Measurements from ENCODE around the gene XXYLT1.

XXYLT1 gene

DNA sequence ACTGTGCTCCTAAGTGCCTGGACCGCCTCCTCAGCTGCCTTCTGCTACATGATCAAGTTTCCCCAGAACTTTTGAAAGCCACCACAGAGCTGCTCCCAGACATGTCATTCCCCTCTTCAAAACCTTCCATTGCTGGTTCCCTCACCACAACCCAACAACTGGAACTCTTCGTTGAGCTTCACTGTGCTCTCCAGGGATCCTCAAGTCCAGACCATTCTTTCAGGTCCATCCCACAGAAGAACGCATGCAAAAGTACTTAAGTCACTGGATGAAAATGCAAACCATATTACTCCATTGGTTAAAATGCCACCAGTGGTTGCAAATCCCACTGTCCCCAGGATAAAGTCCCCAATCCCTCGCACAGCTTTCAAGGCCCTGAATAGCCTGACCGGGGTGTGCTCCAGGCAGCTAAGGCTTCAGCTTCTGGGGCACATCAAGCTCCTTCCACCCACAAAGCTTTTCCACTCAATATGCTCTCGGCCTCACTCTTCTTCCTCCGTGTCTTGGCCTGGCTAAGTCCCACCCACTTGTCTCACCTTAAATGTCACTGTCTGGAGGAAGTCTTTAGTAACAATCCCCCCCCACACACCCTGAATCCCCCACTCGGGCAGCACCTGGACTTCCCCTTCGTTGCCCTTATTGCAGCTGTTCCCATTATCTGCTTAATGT, 84.8 kb downstream of the XXYLT1 start:
- Histone ChIP-seq H3K36me3 (ENCODE audit: control insufficient read depth in 2 of 2, insufficient read depth in 1 of 2, low read length in 2 of 2) (no peaks in the 10 kb centered on the region), H3K4me3 (ENCODE audit: low read depth, low read length) (no peak overlapping the region), H3K4me1 (ENCODE audit: control insufficient read depth, insufficient read depth, low read length) (no peaks in the 10 kb centered on the region), H3K9me3 (ENCODE audit: control insufficient read depth, insufficient read depth, low read depth, low read length) (no peaks in the 10 kb centered on the region), H3K27ac (ENCODE audit: extremely low read depth, low read depth, low read length) (no peak overlapping the region)
- TF ChIP-seq ZFHX2 (tag by site-specific recombination; conservative IDR thresholded peaks at IDR 0.05) = 0 out of 2 replicates have a peak, but pooled peaks have one; percentile 43
- TF ChIP-seq, protein P1, sequence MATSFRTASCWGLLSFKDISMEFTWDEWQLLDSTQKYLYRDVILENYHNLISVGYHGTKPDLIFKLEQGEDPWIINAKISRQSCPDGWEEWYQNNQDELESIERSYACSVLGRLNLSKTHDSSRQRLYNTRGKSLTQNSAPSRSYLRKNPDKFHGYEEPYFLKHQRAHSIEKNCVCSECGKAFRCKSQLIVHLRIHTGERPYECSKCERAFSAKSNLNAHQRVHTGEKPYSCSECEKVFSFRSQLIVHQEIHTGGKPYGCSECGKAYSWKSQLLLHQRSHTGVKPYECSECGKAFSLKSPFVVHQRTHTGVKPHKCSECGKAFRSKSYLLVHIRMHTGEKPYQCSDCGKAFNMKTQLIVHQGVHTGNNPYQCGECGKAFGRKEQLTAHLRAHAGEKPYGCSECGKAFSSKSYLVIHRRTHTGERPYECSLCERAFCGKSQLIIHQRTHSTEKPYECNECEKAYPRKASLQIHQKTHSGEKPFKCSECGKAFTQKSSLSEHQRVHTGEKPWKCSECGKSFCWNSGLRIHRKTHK (tag by site-specific recombination; IDR thresholded peaks at IDR 0.05) = no peak
- POLR2A ChIA-PET = no interaction called here
- CTCF ChIA-PET = interaction anchor here (0.6 to 0.8 kb wide), 2 partner anchors 41 to 562 kb away, joined by 3 read pairs; no protein-coding TSS in a partner anchor

DNA sequence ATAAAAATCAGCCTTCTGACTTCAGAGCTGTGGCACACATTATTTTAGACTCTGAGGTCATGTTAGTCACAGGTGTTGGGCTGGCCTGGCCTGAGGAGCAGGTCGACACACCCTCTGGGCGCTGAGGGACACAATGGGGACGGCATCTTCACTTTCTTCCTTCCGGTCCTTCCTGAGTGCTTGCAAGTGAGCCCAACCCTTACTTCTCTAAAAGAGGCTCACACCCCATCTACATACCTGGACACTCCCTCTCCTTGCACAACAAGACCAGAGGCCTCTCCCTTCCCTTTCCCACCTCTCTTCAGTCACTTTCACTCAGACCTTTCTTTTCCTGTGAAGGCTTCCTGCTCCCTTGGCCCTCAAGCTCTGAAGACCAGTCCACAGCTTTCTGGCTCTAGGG, 85.4 kb downstream of the XXYLT1 start:
- no peak overlapping the region for H3K4me3 ChIP-seq (ENCODE audit: low read depth, low read length)
- ChIA-PET POLR2A (no interaction called here), CTCF (interaction anchor here (0.6 to 0.8 kb wide), 2 partner anchors 42 to 563 kb away, joined by 3 read pairs; no protein-coding TSS in a partner anchor)
- H3K27ac ChIP-seq (ENCODE audit: extremely low read depth, low read depth, low read length) = no peak overlapping the region
- no peaks in the 10 kb centered on the region for H3K4me1 ChIP-seq (ENCODE audit: control insufficient read depth, insufficient read depth, low read length)
- H3K36me3 ChIP-seq (ENCODE audit: control insufficient read depth in 2 of 2, insufficient read depth in 1 of 2, low read length in 2 of 2) = no peaks in the 10 kb centered on the region
- H3K9me3 ChIP-seq (ENCODE audit: control insufficient read depth, insufficient read depth, low read depth, low read length) = no peaks in the 10 kb centered on the region
- TF ChIP-seq ZNF677 (tag by site-specific recombination; IDR thresholded peaks at IDR 0.05) (no peak), KLF7 (tag by site-specific recombination; IDR thresholded peaks at IDR 0.05; ENCODE audit: borderline replicate concordance) (no peak), ZBTB17 (tag by site-specific recombination; IDR thresholded peaks at IDR 0.05) (no peak), PRDM1 (tag by site-specific recombination; IDR thresholded peaks at IDR 0.05) (peak; percentile 82), ZNF341 (tag by site-specific recombination; IDR thresholded peaks at IDR 0.05; ENCODE audit: low read depth) (no peak)
- TF ChIP-seq, protein P2, sequence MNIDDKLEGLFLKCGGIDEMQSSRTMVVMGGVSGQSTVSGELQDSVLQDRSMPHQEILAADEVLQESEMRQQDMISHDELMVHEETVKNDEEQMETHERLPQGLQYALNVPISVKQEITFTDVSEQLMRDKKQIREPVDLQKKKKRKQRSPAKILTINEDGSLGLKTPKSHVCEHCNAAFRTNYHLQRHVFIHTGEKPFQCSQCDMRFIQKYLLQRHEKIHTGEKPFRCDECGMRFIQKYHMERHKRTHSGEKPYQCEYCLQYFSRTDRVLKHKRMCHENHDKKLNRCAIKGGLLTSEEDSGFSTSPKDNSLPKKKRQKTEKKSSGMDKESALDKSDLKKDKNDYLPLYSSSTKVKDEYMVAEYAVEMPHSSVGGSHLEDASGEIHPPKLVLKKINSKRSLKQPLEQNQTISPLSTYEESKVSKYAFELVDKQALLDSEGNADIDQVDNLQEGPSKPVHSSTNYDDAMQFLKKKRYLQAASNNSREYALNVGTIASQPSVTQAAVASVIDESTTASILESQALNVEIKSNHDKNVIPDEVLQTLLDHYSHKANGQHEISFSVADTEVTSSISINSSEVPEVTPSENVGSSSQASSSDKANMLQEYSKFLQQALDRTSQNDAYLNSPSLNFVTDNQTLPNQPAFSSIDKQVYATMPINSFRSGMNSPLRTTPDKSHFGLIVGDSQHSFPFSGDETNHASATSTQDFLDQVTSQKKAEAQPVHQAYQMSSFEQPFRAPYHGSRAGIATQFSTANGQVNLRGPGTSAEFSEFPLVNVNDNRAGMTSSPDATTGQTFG (tag by site-specific recombination; IDR thresholded peaks at IDR 0.05; ENCODE audit: borderline replicate concordance) = no peak

DNA sequence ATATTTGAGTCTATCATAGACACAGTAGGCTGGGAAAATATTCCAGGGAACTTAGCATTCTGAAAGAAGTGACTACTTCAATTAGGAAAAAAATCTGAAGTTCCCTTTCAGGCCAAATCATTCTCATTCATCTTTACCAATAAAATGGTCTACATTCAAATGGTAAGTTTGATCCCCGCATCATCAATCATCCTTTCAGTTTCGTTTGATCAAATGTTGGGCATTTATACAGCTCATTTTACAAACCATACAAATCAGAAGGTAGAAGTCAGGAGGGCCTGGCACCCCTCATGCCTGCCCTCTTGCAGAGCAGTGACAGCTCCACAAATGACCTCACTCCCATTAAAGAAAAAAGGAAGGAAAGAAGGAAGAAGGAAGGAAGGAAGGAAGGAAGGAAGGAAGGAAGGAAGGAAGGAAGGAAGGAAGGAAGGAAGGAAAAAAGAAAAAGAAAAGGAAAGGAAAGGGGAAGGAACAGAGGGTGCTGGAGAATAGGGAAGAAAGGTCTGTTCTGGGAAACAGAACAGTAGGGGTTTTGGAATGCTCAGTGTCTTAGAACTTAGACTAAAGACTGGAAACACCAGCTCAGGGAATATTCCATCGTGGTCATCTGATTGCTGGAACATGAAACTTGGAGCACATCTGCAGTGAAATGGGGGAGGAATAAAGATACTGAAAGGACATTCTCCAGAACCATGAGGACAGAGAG, 86.1 kb downstream of the XXYLT1 start:
- Histone ChIP-seq H3K4me3 (ENCODE audit: low read depth, low read length) (no peak overlapping the region), H3K9me3 (ENCODE audit: control insufficient read depth, insufficient read depth, low read depth, low read length) (no peaks in the 10 kb centered on the region), H3K27ac (ENCODE audit: extremely low read depth, low read depth, low read length) (no peak overlapping the region), H3K36me3 (ENCODE audit: control insufficient read depth in 2 of 2, insufficient read depth in 1 of 2, low read length in 2 of 2) (no peaks in the 10 kb centered on the region), H3K4me1 (ENCODE audit: control insufficient read depth, insufficient read depth, low read length) (no peaks in the 10 kb centered on the region)
- TF ChIP-seq WT1 (tag by site-specific recombination; IDR thresholded peaks at IDR 0.05) (no peak), SP7 (tag by site-specific recombination; IDR thresholded peaks at IDR 0.05) (no peak), ZNF350 (tag by site-specific recombination; IDR thresholded peaks at IDR 0.05) (no peak), ZFP41 (tag by site-specific recombination; IDR thresholded peaks at IDR 0.05; ENCODE audit: borderline replicate concordance) (no peak), ZNF174 (tag by site-specific recombination; IDR thresholded peaks at IDR 0.05) (no peak), ZNF366 (tag by site-specific recombination; conservative IDR thresholded peaks at IDR 0.05) (peak; percentile 97), GFI1B (tag by site-specific recombination; IDR thresholded peaks at IDR 0.05) (no peak), ZNF600 (tag by site-specific recombination; IDR thresholded peaks at IDR 0.05) (peak; percentile 52; the same call in 1 of the 2 replicates), ZNF677 (tag by site-specific recombination; IDR thresholded peaks at IDR 0.05) (no peak), HOXD13 (CRISPR knock-in tag; IDR thresholded peaks at IDR 0.05; ENCODE audit: borderline replicate concordance) (no peak), ZBTB17 (tag by site-specific recombination; IDR thresholded peaks at IDR 0.05) (0 out of 2 replicates have a peak, but pooled peaks have one; percentile 15), FEZF1 (tag by site-specific recombination; IDR thresholded peaks at IDR 0.05) (no peak), ZNF37A (tag by site-specific recombination; IDR thresholded peaks at IDR 0.05) (no peak)
- TF ChIP-seq, protein P3, sequence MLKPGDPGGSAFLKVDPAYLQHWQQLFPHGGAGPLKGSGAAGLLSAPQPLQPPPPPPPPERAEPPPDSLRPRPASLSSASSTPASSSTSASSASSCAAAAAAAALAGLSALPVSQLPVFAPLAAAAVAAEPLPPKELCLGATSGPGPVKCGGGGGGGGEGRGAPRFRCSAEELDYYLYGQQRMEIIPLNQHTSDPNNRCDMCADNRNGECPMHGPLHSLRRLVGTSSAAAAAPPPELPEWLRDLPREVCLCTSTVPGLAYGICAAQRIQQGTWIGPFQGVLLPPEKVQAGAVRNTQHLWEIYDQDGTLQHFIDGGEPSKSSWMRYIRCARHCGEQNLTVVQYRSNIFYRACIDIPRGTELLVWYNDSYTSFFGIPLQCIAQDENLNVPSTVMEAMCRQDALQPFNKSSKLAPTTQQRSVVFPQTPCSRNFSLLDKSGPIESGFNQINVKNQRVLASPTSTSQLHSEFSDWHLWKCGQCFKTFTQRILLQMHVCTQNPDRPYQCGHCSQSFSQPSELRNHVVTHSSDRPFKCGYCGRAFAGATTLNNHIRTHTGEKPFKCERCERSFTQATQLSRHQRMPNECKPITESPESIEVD (tag by site-specific recombination; IDR thresholded peaks at IDR 0.05) = no peak
- TF ChIP-seq, protein P4, sequence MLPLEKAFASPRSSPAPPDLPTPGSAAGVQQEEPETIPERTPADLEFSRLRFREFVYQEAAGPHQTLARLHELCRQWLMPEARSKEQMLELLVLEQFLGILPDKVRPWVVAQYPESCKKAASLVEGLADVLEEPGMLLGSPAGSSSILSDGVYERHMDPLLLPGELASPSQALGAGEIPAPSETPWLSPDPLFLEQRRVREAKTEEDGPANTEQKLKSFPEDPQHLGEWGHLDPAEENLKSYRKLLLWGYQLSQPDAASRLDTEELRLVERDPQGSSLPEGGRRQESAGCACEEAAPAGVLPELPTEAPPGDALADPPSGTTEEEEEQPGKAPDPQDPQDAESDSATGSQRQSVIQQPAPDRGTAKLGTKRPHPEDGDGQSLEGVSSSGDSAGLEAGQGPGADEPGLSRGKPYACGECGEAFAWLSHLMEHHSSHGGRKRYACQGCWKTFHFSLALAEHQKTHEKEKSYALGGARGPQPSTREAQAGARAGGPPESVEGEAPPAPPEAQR (tag by site-specific recombination; IDR thresholded peaks at IDR 0.05) = no peak
- POLR2A ChIA-PET = no interaction called here
- CTCF ChIA-PET = interaction anchor here (0.6 kb wide), 3 partner anchors 10 to 513 kb away, joined by 3 to 5 read pairs (median 3); no protein-coding TSS in a partner anchor

Data from HEK293 (cell line).